Activated gamma-delta T cell treated with anti-CD3 and anti-CD28 coated beads, Interleukin-2, amount 50 U/mL, for 16 hours (primary cell): ENCODE data around the gene BIRC5.

Experiments
- DNase-seq: peaks from one replicate; pipeline ENCODE4 v3.0.0-alpha.2; 2020; ENCODE audit warnings: low read depth

Gene BIRC5

DNA sequence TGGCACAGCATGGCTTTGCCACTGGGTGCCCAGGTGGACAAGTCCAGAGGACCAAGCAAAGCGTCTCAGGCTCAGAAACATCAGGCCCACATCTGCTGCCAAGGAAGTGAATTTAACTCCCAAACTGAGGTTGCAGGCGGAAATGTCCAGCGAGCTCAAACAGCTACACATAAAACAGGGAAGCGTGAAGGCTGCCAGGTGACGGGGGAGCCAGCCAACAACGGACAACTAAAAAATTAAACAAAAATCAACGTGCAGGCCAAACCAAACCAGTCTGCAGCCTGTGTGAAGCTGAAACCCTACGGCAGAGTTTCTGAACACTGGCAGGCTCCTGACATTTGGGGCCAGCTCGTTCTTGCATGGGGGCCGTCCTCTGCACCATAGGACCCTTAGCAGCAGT is 29.7 kb upstream of the BIRC5 start:
- no peak for DNase-seq

DNA sequence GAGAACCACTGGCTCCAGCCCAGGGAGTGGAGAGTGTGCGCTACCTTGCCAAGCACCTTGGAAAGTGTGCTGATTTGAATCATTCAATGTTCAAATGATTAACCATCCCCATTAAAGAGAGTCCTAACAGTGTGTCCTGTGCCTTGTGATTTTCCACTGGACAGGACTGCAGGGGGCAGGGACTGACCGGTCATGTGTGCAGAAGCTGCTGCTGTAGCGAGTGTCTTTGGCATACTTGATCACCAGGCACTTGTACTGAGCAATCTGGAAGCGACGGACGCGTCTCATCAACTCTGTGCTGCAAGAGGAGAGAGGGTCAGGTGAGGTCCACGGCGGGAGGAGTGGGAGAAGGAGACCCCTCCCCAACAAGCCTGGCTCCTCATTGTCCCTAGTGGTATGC is 29.2 kb upstream of the BIRC5 start:
- DNase-seq, result no peak

DNA sequence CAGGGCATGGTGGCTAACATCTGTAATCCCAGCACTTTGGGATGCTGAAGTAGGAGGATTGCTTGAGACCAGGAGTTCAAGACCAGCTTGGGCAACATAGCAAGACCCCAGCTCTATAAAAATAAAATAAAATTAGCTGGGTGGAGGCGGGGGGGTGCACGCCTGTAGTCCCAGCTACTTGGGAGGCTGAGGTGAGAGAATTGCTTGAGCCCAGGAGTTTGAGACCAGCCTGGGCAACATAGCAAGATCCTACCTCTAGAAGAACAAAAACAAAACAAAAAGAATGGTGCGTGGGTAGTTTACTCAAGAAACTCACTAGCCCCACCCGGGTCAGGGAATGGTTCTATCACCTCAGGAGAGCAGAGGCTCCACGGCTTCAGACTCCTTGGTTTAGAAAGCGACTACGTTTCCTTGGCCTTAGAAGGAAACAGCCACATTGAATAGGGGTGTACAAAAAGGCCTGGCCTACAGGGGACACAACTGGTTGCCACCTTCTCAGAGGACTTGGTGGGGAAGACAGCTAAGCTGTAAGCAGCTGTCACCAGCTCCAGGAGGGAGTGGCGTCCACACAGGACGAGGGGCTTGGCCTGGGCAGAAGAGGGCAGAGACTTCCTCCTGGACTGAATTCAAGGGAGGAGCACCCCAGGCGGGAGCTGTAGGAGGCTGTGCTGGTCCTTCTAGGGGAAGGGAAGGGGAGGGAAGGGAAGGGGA is 27.9 kb upstream of the BIRC5 start:
- no peak for DNase-seq

DNA sequence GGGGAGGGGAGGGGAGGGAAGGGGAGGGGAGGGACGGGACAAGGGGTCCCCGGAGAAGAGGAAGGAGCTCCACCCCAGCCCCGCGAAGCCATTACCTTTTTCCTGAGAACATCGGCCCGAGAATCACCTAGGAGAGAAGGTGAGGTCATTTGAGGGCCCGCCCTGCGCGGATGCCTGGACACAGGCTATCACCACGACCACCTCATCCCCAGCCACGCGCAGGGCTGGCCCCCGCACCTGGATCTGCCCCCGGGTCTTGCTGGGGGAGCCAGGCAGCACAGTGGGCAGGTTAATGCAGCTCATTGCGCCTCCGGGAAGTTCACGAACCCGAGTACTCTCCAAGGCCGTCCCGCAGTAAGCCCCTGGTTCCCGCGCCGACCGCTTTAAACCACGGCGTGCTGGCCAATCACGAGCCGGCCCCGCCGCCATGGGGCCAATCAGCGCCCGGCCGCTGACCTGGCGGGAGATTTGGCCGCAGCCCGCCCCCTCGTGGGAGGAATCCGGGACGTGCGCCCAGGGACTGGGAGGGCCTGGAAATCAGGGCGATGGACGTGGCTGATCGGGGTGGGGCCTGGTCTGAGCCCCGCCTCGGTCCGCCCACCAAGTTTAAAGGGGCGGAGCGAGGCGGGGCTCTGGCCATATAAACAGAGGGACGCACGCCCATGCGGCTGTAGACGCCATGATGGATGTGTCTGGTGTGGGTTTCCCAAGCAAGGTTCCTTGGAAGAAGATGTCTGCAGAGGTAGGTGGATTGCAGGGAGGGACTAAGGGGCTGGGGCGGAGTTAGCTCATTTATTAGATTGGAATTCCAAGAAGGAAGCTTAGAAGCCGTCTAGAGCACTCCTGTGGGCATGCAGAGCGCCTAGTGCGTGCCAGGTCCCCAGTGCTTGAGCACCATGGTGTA is 27.1 kb upstream of the BIRC5 start, which contains the start of the genes AFMID and TK1:
AFMID (plus strand) TSS at position 671 of the 904 bp plus-strand sequence; CDS start at position 680, 9 bp downstream.
TK1 (minus strand) TSS at position 361 of the 904 bp plus-strand sequence; CDS start at position 303, 58 bp downstream.
- peak; percentile 62 for DNase-seq

DNA sequence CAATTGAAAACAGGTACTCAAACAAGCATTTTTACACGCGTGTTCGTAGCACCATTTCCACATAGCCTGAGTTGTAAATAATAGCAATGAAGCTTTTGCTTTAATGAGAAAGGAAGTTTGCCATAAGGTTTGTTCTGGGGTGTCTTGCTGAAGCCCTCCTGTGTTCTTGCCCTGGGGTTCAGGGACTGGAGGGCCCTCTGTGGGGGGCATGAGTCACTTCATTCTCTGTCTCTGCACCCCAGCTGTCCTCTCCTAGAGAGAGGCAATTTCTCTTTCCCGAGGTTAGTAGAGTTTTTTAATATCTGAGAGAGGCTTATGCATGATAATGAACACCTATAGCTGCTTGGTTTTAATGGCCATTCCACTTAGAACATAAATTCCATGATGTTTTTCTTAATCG is 17.3 kb upstream of the BIRC5 start:
- DNase-seq, result no peak

DNA sequence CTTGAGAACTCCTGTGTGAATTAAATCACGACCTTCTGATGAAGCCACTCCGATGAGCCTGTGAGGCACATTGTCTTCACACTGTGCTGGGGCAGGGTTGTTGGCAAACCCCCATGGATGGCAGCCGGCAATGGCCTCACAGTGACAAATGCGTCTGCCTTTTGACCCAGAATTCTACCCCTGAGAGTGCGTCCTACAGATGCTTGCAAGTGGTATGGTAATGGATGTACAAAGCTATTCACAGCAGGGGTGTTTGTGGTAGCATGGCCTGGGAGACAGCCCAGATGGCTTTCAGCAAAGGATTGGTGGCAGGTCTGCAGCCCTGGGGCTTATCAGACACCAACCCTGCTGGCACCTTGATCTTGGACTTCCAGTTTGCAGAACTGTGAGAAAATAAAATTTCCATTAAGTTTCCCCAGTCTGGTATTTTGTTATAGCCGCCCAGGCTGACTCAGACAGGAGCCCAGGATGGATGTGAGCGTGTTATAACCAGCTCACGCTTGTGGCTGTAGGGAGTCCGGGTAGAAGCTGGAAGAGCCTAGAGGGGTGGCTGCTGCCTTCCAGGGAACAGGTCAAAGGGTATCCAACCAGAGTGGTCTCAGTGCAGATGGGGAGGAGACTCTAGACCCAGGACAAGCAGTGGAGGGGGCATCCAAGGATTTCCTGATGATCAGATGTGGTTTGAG is 16.8 kb upstream of the BIRC5 start:
- DNase-seq, result no peak

DNA sequence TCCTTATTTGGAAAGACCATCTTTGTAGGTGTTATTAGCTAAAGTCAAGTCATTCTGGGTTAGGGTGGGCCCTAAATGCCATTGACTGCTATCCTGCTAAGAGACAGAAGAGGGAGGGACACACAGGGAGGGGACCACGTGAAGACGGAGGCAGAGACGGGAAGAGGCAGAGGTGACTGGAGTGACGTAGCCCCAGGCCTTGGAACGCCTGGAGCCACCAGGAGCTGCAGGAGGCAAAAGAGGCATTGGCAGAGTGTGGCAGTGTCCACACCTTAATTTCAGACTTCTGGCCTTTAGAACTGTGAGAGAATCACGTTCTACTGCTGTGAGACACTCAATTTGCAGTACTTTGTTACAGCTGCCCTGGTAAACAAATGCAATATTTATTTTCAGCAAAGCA is 13.6 kb upstream of the BIRC5 start:
- DNase-seq, result no peak

DNA sequence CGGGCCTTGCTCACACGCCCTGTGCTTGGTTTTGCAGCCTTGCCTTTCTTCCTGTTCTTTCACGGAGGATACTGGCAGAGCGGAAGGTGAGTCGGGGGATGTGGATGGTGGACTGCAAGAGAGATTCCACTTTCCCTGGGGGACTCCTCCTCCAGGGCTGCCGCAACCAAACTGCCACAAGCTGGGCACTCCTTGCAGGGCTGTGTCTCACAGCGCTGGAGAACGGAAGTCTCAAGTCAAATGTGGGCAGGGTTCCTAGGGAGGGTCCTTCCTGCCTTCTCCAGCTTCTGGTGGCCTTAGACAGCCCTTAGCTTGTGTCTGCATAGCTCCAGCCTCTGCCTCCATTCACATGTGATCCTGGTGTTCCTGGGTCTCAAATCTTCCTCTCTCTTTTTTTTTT is 11.4 kb upstream of the BIRC5 start:
- no peak for DNase-seq

DNA sequence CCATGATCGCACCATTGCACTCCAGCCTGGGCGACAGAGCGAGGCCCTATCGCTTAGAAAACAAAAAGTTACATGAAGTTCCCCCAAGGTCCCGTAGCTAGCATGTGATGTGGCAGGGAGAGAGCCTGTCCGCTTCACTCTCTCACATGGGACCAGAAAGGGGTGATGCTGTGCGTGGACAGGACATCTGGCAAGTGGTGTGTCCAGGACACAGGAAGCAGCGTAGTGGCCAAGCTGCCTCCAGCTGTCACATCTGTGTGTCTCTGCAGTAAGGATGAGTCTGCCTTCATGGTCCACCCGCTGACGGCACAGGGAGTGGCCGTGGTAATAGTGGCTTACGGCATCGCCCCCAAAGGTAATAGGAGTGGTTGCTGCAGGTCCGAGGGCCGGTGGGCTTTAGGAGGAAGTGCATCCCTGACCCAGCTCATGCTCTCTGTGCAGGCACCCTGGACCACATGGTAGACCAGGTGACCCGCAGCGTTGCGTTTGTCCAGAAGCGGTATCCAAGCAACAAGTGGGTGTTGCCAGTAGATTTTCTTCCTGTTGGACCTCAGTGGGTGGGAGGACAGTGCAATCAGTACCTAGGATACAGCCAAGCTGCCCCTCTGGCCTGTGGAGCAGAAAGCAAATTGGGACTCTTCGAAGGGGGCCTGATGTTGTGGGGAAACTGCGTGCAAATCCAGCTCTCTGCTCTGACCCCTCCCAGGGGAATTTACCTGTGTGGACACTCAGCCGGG is 9.5 kb upstream of the BIRC5 start:
- DNase-seq, result no peak

DNA sequence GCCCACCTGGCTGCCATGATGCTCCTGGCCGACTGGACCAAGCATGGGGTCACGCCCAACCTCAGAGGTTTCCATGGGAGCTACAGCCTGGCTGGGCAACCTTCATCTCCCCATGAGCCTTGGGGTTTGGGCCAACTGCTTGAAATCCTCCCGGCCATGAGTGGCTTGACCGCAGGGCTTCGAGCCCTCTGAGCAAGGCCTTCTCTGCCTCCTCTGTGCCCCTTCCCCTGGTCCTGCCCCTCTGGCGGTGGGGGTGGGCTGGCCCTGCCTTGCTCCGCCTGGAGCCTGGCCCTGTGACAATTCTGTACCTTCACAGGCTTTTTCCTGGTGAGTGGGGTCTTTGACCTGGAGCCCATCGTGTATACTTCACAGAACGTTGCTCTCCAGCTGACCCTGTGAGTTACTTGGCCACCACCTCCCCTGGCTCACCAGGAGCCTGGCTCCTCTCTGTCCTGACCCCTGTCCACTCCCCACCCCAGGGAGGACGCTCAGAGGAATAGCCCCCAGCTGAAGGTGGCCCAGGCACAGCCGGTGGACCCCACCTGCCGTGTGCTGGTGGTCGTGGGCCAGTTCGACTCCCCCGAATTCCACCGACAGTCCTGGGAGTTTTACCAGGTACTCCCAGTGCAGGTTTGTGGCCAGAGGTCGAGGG is 8.8 kb upstream of the BIRC5 start:
- no peak for DNase-seq

DNA sequence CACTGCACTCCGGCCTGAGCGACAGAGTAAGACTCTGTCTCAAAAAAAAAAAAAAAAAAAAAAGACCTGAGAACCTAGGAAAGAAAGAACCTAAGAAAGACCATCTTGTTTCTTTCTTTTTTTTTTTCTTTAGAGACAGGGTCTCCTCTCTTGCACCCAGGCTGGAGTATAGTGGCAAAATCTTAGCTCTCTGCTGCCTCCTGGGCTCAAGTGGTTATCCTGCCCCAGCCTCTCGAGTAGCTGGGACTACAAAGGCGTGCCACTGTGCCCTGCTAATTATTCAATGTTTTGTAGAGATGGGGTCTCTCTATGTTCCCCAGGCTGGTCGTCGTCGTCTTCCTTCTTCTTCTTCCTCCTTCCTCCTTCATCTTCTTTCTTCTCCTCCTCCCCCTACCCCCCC is 7.8 kb upstream of the BIRC5 start:
- no peak for DNase-seq

DNA sequence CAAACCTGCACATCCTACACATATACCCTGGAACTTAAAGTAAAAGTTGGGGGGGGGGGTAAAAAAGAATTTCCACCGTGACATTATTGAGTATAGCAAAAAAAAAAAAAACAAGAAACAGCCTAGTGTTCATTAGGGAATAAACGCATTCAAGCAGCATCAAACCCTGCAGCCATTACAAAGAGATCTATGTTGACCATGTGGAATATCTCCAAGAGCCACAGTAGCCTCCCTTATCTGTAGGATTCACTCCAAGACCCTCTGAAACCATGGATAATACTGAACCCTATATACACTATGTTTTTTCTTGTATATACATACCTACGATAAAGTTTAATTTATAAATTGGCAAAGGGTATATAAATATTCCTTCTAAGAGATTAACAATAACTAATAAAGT is 5.6 kb upstream of the BIRC5 start:
- DNase-seq, result no peak

DNA sequence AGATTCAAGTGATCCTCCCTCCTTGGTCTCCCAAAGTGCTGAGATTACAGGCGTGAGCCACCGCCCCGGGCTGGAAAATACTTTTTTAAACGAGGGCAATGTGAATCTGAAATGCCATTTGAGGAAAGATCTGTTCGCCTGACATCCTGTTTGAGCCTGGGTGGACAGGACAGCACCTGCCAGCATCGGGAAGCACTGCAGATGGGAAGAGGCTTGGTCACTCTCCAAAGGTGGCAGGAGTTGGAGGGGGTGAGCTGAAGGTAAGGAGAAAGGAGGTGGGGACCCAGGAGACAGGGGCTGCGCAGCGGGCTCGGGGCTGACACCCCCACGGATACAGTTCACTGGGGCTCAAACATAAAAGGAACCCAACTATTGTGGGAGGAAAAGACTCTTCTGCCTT is 3.9 kb upstream of the BIRC5 start:
- no peak for DNase-seq

DNA sequence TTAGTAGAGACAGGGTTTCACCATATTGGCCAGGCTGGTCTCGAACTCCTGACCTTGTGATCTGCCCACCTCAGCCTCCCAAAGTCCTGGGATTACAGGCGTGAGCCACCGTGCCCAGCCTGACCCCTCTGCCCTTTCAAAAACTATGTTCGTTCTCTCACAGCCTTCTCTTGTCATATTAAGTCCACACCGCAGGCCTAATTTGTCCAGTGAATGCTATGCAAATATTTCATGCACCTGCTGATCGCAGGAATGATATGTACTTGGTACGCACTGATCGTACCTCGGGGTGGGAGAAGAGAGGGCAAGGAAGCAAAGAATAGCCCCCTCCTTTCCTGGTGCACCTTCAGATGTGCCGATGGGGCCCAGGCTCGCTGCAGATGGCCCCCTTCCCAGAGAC is 3.0 kb upstream of the BIRC5 start:
- no peak for DNase-seq

DNA sequence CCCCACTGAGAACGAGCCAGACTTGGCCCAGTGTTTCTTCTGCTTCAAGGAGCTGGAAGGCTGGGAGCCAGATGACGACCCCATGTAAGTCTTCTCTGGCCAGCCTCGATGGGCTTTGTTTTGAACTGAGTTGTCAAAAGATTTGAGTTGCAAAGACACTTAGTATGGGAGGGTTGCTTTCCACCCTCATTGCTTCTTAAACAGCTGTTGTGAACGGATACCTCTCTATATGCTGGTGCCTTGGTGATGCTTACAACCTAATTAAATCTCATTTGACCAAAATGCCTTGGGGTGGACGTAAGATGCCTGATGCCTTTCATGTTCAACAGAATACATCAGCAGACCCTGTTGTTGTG is 631 bp downstream of the BIRC5 start:
- no peak for DNase-seq

DNA sequence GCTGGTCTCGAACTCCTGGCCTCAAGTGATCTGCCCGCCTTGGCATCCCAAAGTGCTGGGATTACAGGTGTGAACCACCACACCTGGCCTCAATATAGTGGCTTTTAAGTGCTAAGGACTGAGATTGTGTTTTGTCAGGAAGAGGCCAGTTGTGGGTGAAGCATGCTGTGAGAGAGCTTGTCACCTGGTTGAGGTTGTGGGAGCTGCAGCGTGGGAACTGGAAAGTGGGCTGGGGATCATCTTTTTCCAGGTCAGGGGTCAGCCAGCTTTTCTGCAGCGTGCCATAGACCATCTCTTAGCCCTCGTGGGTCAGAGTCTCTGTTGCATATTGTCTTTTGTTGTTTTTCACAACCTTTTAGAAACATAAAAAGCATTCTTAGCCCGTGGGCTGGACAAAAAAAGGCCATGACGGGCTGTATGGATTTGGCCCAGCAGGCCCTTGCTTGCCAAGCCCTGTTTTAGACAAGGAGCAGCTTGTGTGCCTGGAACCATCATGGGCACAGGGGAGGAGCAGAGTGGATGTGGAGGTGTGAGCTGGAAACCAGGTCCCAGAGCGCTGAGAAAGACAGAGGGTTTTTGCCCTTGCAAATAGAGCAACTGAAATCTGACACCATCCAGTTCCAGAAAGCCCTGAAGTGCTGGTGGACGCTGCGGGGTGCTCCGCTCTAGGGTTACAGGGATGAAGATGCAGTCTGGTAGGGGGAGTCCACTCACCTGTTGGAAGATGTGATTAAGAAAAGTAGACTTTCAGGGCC is 5.5 kb downstream of the BIRC5 start:
- no peak for DNase-seq

DNA sequence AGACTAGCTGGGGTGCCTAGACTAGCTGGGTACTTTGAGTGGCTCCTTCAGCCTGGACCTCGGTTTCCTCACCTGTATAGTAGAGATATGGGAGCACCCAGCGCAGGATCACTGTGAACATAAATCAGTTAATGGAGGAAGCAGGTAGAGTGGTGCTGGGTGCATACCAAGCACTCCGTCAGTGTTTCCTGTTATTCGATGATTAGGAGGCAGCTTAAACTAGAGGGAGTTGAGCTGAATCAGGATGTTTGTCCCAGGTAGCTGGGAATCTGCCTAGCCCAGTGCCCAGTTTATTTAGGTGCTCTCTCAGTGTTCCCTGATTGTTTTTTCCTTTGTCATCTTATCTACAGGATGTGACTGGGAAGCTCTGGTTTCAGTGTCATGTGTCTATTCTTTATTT is 9.0 kb downstream of the BIRC5 start:
- DNase-seq, result no peak

DNA sequence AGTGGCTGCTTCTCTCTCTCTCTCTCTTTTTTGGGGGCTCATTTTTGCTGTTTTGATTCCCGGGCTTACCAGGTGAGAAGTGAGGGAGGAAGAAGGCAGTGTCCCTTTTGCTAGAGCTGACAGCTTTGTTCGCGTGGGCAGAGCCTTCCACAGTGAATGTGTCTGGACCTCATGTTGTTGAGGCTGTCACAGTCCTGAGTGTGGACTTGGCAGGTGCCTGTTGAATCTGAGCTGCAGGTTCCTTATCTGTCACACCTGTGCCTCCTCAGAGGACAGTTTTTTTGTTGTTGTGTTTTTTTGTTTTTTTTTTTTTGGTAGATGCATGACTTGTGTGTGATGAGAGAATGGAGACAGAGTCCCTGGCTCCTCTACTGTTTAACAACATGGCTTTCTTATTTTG is 9.7 kb downstream of the BIRC5 start:
- no peak for DNase-seq

DNA sequence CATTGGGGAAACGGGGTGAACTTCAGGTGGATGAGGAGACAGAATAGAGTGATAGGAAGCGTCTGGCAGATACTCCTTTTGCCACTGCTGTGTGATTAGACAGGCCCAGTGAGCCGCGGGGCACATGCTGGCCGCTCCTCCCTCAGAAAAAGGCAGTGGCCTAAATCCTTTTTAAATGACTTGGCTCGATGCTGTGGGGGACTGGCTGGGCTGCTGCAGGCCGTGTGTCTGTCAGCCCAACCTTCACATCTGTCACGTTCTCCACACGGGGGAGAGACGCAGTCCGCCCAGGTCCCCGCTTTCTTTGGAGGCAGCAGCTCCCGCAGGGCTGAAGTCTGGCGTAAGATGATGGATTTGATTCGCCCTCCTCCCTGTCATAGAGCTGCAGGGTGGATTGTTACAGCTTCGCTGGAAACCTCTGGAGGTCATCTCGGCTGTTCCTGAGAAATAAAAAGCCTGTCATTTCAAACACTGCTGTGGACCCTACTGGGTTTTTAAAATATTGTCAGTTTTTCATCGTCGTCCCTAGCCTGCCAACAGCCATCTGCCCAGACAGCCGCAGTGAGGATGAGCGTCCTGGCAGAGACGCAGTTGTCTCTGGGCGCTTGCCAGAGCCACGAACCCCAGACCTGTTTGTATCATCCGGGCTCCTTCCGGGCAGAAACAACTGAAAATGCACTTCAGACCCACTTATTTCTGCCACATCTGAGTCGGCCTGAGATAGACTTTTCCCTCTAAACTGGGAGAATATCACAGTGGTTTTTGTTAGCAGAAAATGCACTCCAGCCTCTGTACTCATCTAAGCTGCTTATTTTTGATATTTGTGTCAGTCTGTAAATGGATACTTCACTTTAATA is 10.4 kb downstream of the BIRC5 start:
- no peak for DNase-seq
